Measurements from ENCODE around the gene PEX14.

PEX14 gene

DNA sequence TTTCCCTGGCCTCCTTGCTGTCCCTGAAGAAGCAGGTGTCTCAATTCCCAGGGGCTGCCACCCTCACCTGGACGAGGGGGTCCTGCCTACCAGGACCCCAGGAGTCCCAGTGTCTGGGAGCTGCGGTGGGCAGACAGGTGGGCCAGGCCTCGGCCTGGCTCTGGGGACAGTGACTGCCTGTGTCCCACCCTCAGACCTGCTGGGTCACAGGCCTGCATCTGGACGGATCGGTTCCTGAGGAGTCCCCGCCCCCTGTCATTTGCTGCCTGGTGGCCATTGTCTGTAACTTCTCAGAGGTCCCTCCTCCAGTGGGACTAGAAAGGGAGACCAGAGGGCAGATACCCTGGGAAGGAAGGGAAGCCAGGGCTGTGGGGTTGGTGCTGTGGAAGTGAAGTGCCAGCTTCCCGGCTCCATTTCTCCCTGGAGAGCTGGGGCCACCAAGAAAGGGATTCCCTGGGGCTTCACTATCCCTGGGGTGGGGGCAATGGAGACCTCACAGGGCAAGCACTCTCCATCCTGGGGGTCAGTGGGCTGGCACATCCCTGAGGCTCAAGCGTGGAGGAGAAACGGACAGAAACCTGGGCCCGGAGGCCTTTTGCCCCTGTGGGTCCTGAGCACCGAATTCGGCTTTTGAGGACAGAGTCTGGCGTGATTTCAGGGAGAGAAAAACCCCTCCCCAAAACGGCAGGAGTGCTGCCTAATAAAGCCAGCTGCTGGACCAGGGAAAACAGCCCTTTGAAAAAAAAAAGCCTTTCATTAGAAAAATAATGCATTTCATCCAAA lies 157.3 kb downstream of the PEX14 start:
- Mint-ChIP-seq H3K27me3 (no peaks in the 10 kb centered on the region), H3K36me3 (ENCODE audit: low read depth) (no peaks in the 10 kb centered on the region)
- ATAC-seq, result no peak

GRCh38 chr1:10632691-10633090 lies 157.9 kb downstream of the PEX14 start:
- no peaks in the 10 kb centered on the region for H3K36me3 Mint-ChIP-seq (ENCODE audit: low read depth)
- peaks cover 2% of the 10 kb centered on the region for H3K27me3 Mint-ChIP-seq
- no peaks in the 10 kb centered on the region for H3K9me3 Mint-ChIP-seq
- ATAC-seq, result no peak
- peaks cover under 1% of the 10 kb centered on the region for H3K4me1 Mint-ChIP-seq
- H3K4me3 Mint-ChIP-seq, result no peak overlapping the region
- no peak overlapping the region for H3K27ac Mint-ChIP-seq
- DNase-seq, result no peak

More for the DNA sequence above, 157.3 kb downstream of the PEX14 start:
- Mint-ChIP-seq H3K4me3 (no peak overlapping the region), H3K27ac (no peak overlapping the region), H3K9me3 (no peaks in the 10 kb centered on the region), H3K4me1 (no peaks in the 10 kb centered on the region)
- DNase-seq, result no peak

DNA sequence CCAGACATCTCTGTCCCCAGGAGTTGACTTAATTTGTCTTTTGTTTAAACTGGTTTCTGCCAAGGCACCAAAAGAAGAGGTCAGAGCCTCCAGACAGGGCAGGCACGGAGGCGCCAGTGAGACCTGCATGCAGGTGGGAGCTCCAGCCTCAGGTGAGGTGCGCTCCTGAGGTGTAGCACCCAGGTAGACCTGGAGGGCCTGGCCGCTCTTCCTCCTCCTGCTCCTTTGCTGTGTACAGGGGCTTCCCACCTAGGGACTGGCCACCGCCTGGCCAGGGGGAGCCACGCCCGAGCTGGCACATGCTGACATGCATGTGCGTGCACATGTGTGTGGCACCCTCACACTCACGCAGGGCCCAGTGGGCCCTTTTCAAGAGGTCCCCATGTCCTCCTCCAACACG lies 158.7 kb downstream of the PEX14 start:
- DNase-seq (no peak), ATAC-seq (no peak)
- Mint-ChIP-seq H3K9me3 (no peaks in the 10 kb centered on the region), H3K4me3 (no peak overlapping the region), H3K27me3 (peaks cover 4% of the 10 kb centered on the region), H3K4me1 (peaks cover 2% of the 10 kb centered on the region), H3K27ac (no peak overlapping the region), H3K36me3 (ENCODE audit: low read depth) (no peaks in the 10 kb centered on the region)

- Mint-ChIP-seq H3K9me3 (no peaks in the 10 kb centered on the region), H3K27me3 (peaks cover 4% of the 10 kb centered on the region), H3K36me3 (ENCODE audit: low read depth) (no peaks in the 10 kb centered on the region), H3K27ac (no peak overlapping the region), H3K4me3 (no peak overlapping the region), H3K4me1 (peaks cover 2% of the 10 kb centered on the region)
- ATAC-seq, result no peak
- no peak for DNase-seq
These were observed 159.3 kb downstream of the PEX14 start for GRCh38 chr1:10634075-10634427.

- no peak overlapping the region for H3K27ac Mint-ChIP-seq
- H3K36me3 Mint-ChIP-seq (ENCODE audit: low read depth), result no peaks in the 10 kb centered on the region
- H3K4me1 Mint-ChIP-seq, result peaks cover 2% of the 10 kb centered on the region
- DNase-seq, result no peak
- H3K27me3 Mint-ChIP-seq, result peaks cover 4% of the 10 kb centered on the region
- no peak overlapping the region for H3K4me3 Mint-ChIP-seq
- no peak for ATAC-seq
- no peaks in the 10 kb centered on the region for H3K9me3 Mint-ChIP-seq
These were observed 159.8 kb downstream of the PEX14 start for GRCh38 chr1:10634428-10635084.

DNA sequence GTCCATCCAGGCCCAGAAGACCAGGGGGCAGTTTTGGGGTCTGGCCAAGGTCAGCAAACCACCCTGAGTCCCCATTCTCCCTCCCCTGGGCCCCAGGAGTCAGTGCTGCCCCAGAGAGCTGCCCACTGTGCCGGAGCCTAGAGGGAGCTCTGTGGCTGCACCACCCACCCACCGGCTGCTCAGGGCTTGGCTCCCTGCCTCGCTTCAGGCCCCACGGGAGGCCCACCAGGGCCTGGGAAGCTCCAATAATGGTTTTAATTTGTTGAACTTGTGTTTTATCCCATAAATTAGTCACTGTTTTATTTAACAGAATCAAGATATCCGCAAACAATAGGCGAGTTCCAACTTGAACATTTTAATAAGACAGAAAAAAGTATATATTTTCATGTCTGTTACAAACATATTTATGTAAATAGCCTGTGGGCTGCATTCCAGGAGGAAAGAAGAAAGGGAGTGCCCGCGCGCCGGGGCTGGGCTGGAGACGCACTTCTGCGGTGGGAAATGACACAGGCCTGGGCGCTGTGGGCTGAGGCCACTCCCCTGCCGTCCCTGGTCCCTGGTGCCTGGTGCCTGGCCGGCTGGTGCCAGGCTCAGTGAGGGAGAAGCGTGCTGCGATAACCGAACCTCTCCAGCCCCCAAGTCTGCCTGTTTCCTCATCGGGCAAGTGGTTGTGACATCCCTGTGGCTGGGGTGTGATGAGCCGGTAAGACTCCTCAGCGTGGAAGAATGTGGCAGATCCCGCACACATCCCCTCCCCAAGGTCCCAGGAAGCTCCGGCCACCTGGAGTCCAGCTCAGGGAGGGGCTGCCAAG lies 160.5 kb downstream of the PEX14 start:
- Mint-ChIP-seq H3K27ac (no peak overlapping the region), H3K27me3 (peaks cover 4% of the 10 kb centered on the region), H3K4me3 (no peak overlapping the region), H3K36me3 (ENCODE audit: low read depth) (no peaks in the 10 kb centered on the region), H3K4me1 (peaks cover 2% of the 10 kb centered on the region), H3K9me3 (no peaks in the 10 kb centered on the region)
- DNase-seq (no peak), ATAC-seq (no peak)

- peaks cover 2% of the 10 kb centered on the region for H3K4me1 Mint-ChIP-seq
- H3K27ac Mint-ChIP-seq, result no peak overlapping the region
- peaks cover 4% of the 10 kb centered on the region for H3K27me3 Mint-ChIP-seq
- ATAC-seq (no peak), DNase-seq (no peak)
- H3K4me3 Mint-ChIP-seq, result no peak overlapping the region
- no peaks in the 10 kb centered on the region for H3K9me3 Mint-ChIP-seq
- no peaks in the 10 kb centered on the region for H3K36me3 Mint-ChIP-seq (ENCODE audit: low read depth)
These were observed 161.2 kb downstream of the PEX14 start for GRCh38 chr1:10635992-10636391.

- H3K27ac Mint-ChIP-seq, result no peak overlapping the region
- ATAC-seq, result no peak
- H3K9me3 Mint-ChIP-seq, result no peaks in the 10 kb centered on the region
- peaks cover 2% of the 10 kb centered on the region for H3K4me1 Mint-ChIP-seq
- no peak for DNase-seq
- H3K4me3 Mint-ChIP-seq, result no peak overlapping the region
- peaks cover 4% of the 10 kb centered on the region for H3K27me3 Mint-ChIP-seq
- peaks cover 1% of the 10 kb centered on the region for H3K36me3 Mint-ChIP-seq (ENCODE audit: low read depth)
These were observed 162.7 kb downstream of the PEX14 start for GRCh38 chr1:10637400-10637799.

GRCh38 chr1:10637834-10638558 lies 163.2 kb downstream of the PEX14 start:
- no peaks in the 10 kb centered on the region for H3K9me3 Mint-ChIP-seq
- no peak overlapping the region for H3K27ac Mint-ChIP-seq
- DNase-seq (no peak), ATAC-seq (no peak)
- no peak overlapping the region for H3K4me3 Mint-ChIP-seq
- peaks cover 4% of the 10 kb centered on the region for H3K27me3 Mint-ChIP-seq
- peaks cover 2% of the 10 kb centered on the region for H3K4me1 Mint-ChIP-seq
- H3K36me3 Mint-ChIP-seq (ENCODE audit: low read depth), result peaks cover 1% of the 10 kb centered on the region

- no peak for ATAC-seq
- peaks cover 2% of the 10 kb centered on the region for H3K4me1 Mint-ChIP-seq
- no peak overlapping the region for H3K4me3 Mint-ChIP-seq
- H3K27ac Mint-ChIP-seq, result no peak overlapping the region
- H3K9me3 Mint-ChIP-seq, result no peaks in the 10 kb centered on the region
- DNase-seq, result no peak
- H3K27me3 Mint-ChIP-seq, result peaks cover 4% of the 10 kb centered on the region
- peaks cover 1% of the 10 kb centered on the region for H3K36me3 Mint-ChIP-seq (ENCODE audit: low read depth)
These were observed 163.8 kb downstream of the PEX14 start for GRCh38 chr1:10638559-10639005.

- DNase-seq, result no peak
- no peak overlapping the region for H3K27ac Mint-ChIP-seq
- peaks cover 1% of the 10 kb centered on the region for H3K36me3 Mint-ChIP-seq (ENCODE audit: low read depth)
- H3K9me3 Mint-ChIP-seq, result no peaks in the 10 kb centered on the region
- H3K27me3 Mint-ChIP-seq, result peaks cover 4% of the 10 kb centered on the region
- H3K4me1 Mint-ChIP-seq, result peaks cover 2% of the 10 kb centered on the region
- H3K4me3 Mint-ChIP-seq, result no peak overlapping the region
- ATAC-seq, result no peak
These were observed 164.4 kb downstream of the PEX14 start for GRCh38 chr1:10639011-10639774.

GRCh38 chr1:10639775-10640578 lies 165.2 kb downstream of the PEX14 start:
- H3K4me3 Mint-ChIP-seq, result no peak overlapping the region
- ATAC-seq (no peak), DNase-seq (no peak)
- peaks cover 4% of the 10 kb centered on the region for H3K27me3 Mint-ChIP-seq
- peaks cover 2% of the 10 kb centered on the region for H3K4me1 Mint-ChIP-seq
- no peaks in the 10 kb centered on the region for H3K9me3 Mint-ChIP-seq
- H3K27ac Mint-ChIP-seq, result no peak overlapping the region
- H3K36me3 Mint-ChIP-seq (ENCODE audit: low read depth), result peaks cover 1% of the 10 kb centered on the region

GRCh38 chr1:10640843-10641553 lies 166.2 kb downstream of the PEX14 start:
- ATAC-seq (no peak), DNase-seq (no peak)
- H3K4me3 Mint-ChIP-seq, result no peak overlapping the region
- no peaks in the 10 kb centered on the region for H3K9me3 Mint-ChIP-seq
- peaks cover 2% of the 10 kb centered on the region for H3K4me1 Mint-ChIP-seq
- H3K27ac Mint-ChIP-seq, result no peak overlapping the region
- peaks cover 4% of the 10 kb centered on the region for H3K27me3 Mint-ChIP-seq
- H3K36me3 Mint-ChIP-seq (ENCODE audit: low read depth), result peaks cover 1% of the 10 kb centered on the region

Data from activated naive CD8-positive, alpha-beta T cell treated with anti-CD3 and anti-CD28 coated beads, Interleukin-2, amount 50 U/mL, for 24 hours (primary cell).